Activated T-helper 1 cell treated with Interleukin-2 at 50 U/mL for 16 hours (primary cell): Measurements from ENCODE around the gene OCA2.

ENCODE experiments used
- DNase-seq: peaks from one replicate; pipeline ENCODE4 v3.0.0-alpha.2; 2020; ENCODE audit warnings: low read depth

OCA2 gene

GRCh38 chr15:27846722-27847395 lies 252.3 kb downstream of the OCA2 start:
- no peak for DNase-seq

- no peak for DNase-seq
These were observed 253.4 kb downstream of the OCA2 start for GRCh38 chr15:27845535-27846369.

- no peak for DNase-seq
These were observed 255.0 kb downstream of the OCA2 start for GRCh38 chr15:27844018-27844666.

GRCh38 chr15:27843146-27843545 lies 256.0 kb downstream of the OCA2 start:
- DNase-seq, result no peak

GRCh38 chr15:27842526-27842925 lies 256.6 kb downstream of the OCA2 start:
- no peak for DNase-seq

- DNase-seq, result no peak
These were observed 263.7 kb downstream of the OCA2 start for GRCh38 chr15:27835233-27835939.

- DNase-seq, result no peak
These were observed 264.4 kb downstream of the OCA2 start for GRCh38 chr15:27834684-27835083.

GRCh38 chr15:27833974-27834373 lies 265.1 kb downstream of the OCA2 start:
- DNase-seq, result no peak

- no peak for DNase-seq
These were observed 265.9 kb downstream of the OCA2 start for GRCh38 chr15:27833178-27833577.

- DNase-seq, result no peak
These were observed 266.9 kb downstream of the OCA2 start for GRCh38 chr15:27832237-27832596.

- DNase-seq, result no peak
These were observed 267.5 kb downstream of the OCA2 start for GRCh38 chr15:27831384-27832236.

- no peak for DNase-seq
These were observed 270.4 kb downstream of the OCA2 start for GRCh38 chr15:27828746-27829145.

GRCh38 chr15:27826902-27827714 lies 272.0 kb downstream of the OCA2 start:
- no peak for DNase-seq

GRCh38 chr15:27826411-27826810 lies 272.7 kb downstream of the OCA2 start:
- DNase-seq, result no peak

GRCh38 chr15:27824841-27825422 lies 274.2 kb downstream of the OCA2 start:
- no peak for DNase-seq

- no peak for DNase-seq
These were observed 277.8 kb downstream of the OCA2 start for GRCh38 chr15:27821273-27821672.

- no peak for DNase-seq
These were observed 278.4 kb downstream of the OCA2 start for GRCh38 chr15:27820722-27821121.

GRCh38 chr15:27820232-27820631 lies 278.9 kb downstream of the OCA2 start:
- DNase-seq, result no peak

- DNase-seq, result no peak
These were observed 281.9 kb downstream of the OCA2 start for GRCh38 chr15:27817258-27817657.

- DNase-seq, result no peak
These were observed 282.3 kb downstream of the OCA2 start for GRCh38 chr15:27816790-27817189.
